Activated CD4-positive, alpha-beta T cell treated with anti-CD3 and anti-CD28 coated beads, Interleukin-2, Interleukin-4, amounts not matched to agents 100 ng/mL and 50 ng/mL, durations not matched to agents 16 hours and 8 hours (primary cell): ENCODE results near the gene C4B.
"Not testable (repeated sequence)": the region's sequence is repeated elsewhere in the genome, so short reads cannot be mapped to it uniquely, and the experiment has no call there.

ENCODE experiments used
- DNase-seq: peaks from one replicate; pipeline ENCODE4 v3.0.0-alpha.2; 2020; ENCODE audit warnings: low spot score

C4B gene

DNA sequence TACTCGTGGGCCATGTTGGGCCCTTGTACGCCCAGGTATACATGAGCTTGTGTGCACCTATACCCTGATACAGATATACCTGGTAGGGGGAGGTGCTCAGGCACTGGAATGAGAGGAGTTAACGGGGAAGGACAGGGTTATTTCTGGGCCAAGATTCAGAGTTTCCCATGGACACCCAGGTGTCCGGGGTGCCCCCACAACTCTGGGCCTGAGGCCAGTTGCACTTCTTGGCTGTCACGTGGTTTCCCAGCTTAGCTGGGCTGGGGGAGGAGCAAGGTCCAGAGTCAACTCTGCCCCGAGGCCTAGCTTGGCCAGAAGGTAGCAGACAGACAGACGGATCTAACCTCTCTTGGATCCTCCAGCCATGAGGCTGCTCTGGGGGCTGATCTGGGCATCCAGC is 32.9 kb upstream of the C4B start, which contains the start of gene C4A:
C4A (plus strand) TSS at position 314 of the 400 bp plus-strand sequence; CDS start at position 365, 51 bp downstream.
- not testable (repeated sequence) for DNase-seq

DNA sequence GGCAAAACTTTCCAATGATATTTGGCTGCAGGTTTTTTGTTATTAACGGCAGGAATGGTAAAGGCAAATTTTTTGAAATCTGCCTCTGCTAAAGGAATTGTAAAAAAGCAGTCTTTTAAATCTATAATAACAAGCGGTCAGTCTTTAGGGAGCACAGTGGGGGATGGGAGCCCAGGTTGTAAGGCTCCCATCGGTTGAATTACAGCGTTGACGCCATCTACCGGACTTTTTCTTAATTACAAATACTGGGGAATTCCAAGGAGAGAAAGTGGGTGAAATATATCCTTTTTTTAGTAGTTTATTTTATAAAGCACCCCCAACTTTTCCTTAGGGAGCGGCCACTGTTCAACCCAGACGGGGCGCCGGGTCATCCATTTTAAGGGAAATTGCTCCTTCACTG is 25.2 kb upstream of the C4B start:
- DNase-seq = not testable (repeated sequence)

DNA sequence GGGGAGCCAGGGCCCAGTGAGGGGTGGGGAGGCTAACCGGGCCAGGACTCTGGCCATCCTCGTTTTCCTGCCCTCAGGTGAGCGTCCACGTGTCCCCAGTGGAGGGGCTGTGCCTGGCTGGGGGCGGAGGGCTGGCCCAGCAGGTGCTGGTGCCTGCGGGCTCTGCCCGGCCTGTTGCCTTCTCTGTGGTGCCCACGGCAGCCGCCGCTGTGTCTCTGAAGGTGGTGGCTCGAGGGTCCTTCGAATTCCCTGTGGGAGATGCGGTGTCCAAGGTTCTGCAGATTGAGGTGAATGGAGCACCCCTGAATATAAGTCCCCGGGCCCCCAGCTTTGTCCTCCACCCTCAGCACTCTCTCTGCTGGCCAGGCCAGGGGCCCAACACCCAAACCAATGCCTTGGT is 20.2 kb upstream of the C4B start:
- DNase-seq = not testable (repeated sequence)

DNA sequence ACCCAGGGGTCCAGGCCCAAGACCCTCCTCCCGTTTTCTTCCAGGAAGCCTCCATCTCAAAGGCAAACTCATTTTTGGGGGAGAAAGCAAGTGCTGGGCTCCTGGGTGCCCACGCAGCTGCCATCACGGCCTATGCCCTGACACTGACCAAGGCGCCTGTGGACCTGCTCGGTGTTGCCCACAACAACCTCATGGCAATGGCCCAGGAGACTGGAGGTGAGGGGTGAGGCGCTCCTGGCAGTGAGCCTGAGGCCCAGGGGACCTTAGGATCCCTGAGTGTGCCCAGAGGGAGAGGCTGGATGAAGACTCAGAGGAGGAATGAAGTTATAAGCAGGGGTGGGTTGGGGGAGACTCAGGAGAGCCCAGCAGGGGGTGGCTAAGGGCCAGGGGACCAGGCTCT is 18.2 kb upstream of the C4B start:
- not testable (repeated sequence) for DNase-seq

DNA sequence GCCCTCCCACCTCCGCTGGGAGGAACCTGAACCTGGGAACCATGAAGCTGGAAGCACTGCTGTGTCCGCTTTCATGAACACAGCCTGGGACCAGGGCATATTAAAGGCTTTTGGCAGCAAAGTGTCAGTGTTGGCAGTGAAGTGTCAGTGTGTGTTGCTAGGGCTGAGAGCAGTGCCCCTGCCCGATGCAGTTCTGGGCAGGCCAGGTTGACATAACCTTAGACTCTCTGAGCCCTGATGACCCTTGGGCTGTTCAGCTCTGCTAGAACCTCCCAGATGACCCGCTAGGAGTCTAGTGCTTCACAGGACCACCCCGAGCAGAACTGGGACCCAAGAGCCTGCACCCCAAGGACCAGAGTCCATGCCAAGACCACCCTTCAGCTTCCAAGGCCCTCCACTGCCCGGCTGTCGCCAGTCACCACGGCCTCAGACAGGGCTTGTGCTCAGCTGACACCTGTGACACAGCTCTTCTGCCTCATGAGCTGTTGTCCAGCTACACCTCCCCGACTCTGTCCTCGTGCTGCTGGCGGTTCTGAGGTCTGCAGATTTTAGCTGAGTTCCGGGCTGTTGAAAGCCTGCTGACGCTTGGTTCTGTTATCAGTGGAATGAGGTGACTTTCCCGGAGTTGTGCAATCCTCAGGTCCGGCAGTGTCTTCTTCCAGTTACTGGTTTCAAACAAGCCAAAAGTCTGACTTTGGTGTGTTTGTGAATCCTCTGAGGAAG is 11.9 kb upstream of the C4B start:
- DNase-seq = not testable (repeated sequence)

DNA sequence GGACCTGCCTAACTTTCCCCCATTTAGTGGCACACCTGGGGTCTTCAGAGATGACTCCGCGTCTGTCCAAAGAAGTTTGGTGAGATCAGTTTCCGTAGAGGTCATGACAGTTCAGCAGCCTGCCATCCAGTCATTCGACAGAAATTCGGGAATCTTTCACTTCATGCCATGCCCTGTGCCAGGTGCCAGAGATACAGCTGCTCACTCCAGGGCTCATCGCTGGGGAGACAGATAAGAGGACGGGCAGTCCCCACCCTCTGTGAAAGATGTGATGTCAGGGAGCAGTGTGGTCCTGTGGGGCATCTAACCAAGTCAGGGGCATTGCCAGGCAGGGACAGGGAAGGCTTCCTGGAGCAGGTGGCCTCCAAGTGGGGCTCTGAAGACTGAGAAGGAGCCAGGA is 11.3 kb upstream of the C4B start:
- not testable (repeated sequence) for DNase-seq

DNA sequence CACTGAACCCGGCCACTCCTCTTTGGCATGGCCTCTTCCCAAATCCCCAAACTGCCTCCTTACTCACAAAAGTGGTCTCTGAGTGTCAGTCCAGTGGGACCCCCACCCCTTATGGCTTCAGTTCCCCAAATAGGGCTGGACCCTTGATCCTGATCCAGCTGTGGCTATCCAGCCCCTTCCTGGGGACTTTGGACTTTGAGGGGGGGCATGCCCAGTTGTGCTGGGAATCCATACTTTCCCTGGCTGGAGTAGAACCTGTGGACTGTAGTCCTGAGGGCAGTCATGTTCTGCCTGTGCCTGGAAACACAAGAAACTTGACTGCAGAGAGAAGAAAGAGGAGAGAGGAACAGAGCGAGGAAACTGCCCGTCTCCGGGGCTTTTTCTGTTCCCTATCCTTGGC is 10.2 kb upstream of the C4B start:
- DNase-seq = not testable (repeated sequence)

DNA sequence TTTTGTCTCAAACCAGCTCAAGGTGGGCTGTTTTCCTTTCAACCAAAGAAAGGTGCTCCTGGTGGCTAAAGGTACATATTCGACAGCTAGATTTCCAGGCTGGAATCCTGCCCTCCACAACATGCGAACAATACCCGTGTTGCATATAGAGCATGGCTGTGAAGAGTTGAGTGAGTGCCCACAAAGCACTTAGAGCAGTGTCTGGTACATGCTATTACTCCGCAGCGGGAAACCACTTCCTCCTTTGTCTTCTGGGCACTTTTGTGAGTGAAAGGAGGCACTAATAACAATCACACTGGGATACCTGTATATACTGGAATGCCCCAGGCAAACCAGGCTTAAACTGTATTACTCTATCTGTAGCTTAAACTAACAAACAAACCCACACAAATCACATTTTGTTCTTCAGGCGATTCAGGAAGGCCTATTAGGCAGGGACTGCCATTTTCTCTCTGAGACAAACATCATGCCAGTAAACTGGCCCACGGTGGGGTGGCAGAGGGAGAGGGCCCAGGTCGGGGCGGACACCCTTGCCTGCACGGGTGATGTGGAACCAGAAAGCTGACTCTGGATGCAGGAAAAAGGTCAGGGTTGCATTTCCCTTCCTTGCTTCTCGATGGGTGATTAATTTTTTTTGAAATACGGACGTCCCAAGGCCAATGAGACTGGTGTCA is 9.6 kb upstream of the C4B start:
- DNase-seq = not testable (repeated sequence)

DNA sequence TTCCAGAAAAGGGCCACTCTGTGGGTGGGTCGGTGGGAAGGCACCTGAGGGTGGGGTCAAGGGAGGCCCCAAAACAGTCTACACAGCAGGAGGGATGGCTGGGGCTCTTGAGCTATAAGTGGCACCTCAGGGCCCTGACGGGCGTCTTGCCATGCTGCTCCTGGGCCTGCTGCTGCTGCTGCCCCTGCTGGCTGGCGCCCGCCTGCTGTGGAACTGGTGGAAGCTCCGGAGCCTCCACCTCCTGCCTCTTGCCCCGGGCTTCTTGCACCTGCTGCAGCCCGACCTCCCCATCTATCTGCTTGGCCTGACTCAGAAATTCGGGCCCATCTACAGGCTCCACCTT is 9.1 kb upstream of the C4B start:
- DNase-seq = not testable (repeated sequence)

DNA sequence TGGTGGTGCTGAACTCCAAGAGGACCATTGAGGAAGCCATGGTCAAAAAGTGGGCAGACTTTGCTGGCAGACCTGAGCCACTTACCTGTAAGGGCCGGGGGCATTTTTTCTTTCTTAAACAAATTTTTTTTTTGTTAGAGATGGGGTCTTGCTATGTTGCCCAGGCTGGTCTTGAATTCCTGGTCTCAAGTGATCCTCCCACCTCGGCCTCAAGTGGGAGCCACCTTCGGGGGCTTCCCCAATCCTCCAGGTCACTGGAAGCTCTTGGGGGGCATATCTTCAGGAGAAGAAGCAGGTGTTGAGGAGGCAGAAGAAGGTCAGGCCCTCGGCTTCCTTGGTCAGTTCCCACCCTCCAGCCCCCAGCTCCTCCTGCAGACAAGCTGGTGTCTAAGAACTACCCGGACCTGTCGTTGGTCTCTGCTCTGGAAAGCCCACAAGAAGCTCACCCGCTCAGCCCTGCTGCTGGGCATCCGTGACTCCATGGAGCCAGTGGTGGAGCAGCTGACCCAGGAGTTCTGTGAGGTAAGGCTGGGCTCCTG is 8.5 kb upstream of the C4B start:
- DNase-seq = not testable (repeated sequence)

DNA sequence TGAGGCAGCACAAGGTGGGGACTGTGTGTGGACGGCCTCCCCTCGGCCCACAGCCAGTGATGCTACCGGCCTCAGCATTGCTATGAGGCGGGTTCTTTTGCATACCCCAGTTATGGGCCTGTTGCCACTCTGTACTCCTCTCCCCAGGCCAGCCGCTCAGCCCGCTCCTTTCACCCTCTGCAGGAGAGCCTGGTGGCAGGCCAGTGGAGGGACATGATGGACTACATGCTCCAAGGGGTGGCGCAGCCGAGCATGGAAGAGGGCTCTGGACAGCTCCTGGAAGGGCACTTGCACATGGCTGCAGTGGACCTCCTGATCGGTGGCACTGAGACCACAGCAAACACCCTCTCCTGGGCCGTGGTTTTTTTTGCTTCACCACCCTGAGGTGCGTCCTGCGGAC is 7.5 kb upstream of the C4B start:
- not testable (repeated sequence) for DNase-seq

DNA sequence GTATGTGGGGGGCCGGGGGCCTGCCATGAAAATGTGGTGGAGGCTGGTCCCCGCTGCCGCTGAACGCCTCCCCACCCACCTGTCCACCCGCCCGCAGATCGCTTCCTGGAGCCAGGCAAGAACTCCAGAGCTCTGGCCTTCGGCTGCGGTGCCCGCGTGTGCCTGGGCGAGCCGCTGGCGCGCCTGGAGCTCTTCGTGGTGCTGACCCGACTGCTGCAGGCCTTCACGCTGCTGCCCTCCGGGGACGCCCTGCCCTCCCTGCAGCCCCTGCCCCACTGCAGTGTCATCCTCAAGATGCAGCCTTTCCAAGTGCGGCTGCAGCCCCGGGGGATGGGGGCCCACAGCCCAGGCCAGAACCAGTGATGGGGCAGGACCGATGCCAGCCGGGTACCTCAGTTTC is 6.6 kb upstream of the C4B start:
- DNase-seq = not testable (repeated sequence)

DNA sequence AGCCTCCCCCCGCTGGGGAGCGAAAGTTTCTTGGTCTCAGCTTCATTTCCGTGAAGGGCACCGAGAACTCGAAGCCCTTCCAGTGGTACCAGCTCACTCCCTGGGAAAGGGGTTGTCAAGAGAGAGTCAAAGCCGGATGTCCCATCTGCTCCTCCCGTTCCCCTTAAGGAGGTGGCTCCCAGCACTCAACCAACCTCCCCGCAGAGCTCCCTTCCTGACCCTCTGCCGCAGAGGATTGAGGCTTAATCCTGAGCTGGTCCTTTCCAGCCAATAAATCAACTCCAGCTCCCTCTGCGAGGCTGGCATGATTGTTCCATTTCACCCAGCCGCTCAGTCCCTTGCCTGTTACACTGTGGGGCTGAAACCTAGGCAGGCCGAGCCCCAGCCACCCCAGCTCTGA is 6.0 kb upstream of the C4B start:
- not testable (repeated sequence) for DNase-seq

DNA sequence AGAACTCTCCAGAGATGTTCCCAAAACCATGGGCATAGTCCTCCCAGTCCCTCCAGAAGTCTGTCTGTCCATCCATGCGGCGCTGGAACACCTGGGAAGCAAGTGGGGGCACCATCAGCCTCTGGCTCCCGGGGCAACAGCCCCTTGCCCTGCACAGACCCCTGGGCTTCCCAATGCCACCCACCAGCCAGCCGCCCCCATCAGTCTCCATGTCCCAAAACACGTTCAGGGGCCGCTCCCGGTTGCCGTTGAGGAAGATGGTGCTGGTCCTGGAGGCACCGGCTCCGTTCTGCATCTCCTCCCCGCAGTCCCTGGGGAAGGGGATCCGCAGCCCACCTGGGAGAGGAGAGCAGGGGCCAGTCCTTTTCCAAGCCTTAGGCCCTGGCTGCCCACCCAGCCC is 5.1 kb upstream of the C4B start:
- DNase-seq = not testable (repeated sequence)

DNA sequence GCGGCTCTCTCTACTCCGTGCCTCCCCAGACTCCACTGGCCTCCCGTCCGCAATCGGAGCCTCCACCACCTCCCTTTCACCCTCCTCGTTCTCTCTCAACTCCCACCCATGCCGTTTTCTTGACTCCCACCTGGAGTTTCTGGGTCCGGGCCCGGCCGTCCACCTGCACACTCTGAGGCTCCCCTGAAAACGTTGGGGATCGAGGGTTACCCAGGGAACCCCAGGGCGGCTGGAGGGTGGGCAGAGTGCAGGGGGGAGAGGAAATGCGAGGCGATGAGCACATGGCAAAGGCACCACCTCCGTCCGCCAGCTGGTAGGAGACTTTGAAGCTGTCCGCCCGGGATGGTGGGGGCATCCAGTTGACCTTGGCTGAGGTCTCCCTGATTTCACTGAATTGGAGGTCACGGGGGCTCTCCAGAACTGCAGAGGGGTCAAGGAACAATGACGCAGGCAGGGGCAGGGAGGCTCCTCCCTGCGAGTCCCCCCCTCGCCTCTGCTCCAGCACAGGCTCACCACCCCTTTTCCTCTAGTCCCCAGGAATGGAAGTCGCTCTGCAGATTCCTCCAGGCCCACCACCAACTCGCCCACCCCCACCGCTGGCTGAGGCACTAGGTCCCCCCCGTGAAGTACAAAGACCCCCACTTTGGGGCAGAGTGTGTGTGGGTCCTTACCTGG is 3.6 kb upstream of the C4B start:
- DNase-seq = not testable (repeated sequence)

DNA sequence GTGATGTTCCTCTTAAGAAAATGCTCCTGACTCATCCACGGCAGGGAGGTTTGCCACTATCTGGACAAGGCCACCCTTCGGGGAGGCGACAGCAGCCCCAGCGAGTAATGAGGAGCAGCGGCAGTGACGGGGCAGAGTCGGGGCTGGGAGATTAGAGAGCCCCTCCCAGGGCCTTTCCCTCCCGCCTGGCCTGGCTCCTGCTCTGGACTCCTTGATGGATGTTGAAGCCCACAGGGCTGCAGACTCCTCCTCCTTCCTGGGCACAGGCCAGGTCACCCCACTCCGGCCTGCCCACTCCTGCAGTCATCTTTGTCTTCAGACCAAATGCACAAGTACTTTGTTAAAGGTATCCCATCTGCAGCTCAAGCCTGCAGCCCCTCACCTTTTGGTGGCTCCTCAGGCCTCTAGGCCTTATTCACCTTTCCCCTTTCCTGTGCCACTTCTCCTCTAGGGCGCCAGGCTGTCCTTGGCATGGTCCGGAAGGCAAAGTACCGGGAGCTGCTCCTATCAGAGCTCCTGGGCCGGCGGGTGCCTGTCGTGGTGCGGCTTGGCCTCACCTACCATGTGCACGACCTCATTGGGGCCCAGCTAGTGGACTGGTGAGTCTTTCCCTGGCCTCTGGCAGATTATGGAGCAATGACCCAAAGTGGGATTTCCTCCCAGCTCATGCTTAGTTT is 1.5 kb upstream of the C4B start:
- DNase-seq = not testable (repeated sequence)

DNA sequence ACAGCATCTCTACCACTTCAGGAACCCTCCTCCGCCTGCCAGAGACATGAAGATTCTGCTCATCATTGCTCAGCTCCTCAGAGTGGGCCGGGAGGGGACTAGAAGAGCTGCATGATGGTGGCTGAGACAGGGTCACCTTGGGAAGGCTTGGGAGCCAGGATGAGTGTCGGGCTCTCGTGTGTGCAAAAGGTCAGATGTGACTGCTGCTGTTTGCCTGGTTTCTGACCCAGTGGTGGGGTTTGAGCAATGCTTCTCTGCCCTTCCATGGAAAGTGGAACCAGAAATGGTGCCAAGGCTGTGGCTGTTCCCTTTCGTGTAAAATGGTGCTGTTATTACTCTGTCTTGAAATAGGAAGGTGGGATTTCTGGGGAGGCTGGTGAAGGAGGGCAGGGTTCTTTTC is 857 bp upstream of the C4B start:
- not testable (repeated sequence) for DNase-seq

DNA sequence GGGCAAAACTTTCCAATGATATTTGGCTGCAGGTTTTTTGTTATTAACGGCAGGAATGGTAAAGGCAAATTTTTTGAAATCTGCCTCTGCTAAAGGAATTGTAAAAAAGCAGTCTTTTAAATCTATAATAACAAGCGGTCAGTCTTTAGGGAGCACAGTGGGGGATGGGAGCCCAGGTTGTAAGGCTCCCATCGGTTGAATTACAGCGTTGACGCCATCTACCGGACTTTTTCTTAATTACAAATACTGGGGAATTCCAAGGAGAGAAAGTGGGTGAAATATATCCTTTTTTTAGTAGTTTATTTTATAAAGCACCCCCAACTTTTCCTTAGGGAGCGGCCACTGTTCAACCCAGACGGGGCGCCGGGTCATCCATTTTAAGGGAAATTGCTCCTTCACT is 7.5 kb downstream of the C4B start:
- DNase-seq = not testable (repeated sequence)

DNA sequence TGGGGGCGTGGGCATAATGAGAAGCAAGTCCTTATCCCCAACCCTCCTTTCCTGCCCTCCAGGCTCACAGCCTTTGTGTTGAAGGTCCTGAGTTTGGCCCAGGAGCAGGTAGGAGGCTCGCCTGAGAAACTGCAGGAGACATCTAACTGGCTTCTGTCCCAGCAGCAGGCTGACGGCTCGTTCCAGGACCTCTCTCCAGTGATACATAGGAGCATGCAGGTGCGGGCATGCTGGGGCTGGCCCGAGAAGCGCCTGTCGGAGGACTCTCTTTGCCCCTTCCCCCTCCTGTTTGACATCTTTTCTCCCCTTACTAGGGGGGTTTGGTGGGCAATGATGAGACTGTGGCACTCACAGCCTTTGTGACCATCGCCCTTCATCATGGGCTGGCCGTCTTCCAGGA is 14.0 kb downstream of the C4B start:
- not testable (repeated sequence) for DNase-seq

DNA sequence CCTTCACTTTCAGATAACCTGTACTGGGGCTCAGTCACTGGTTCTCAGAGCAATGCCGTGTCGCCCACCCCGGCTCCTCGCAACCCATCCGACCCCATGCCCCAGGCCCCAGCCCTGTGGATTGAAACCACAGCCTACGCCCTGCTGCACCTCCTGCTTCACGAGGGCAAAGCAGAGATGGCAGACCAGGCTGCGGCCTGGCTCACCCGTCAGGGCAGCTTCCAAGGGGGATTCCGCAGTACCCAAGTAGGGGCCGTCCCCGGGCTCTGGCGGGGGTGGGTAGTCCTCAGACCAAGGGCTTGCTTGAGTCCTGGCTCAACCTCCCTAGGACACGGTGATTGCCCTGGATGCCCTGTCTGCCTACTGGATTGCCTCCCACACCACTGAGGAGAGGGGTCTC is 15.0 kb downstream of the C4B start:
- DNase-seq = not testable (repeated sequence)

DNA sequence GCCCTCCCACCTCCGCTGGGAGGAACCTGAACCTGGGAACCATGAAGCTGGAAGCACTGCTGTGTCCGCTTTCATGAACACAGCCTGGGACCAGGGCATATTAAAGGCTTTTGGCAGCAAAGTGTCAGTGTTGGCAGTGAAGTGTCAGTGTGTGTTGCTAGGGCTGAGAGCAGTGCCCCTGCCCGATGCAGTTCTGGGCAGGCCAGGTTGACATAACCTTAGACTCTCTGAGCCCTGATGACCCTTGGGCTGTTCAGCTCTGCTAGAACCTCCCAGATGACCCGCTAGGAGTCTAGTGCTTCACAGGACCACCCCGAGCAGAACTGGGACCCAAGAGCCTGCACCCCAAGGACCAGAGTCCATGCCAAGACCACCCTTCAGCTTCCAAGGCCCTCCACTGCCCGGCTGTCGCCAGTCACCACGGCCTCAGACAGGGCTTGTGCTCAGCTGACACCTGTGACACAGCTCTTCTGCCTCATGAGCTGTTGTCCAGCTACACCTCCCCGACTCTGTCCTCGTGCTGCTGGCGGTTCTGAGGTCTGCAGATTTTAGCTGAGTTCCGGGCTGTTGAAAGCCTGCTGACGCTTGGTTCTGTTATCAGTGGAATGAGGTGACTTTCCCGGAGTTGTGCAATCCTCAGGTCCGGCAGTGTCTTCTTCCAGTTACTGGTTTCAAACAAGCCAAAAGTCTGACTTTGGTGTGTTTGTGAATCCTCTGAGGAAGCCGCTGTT is 20.9 kb downstream of the C4B start:
- DNase-seq = not testable (repeated sequence)
